ENCODE data around the gene NCOR1. TPM values are rescaled to one million over a fixed set of nuclear protein-coding genes. Genes with fewer than 3 reads are reported as not detected.
"Not testable (repeated sequence)": the region's sequence is repeated elsewhere in the genome, so short reads cannot be mapped to it uniquely, and the experiment has no call there.

Gene NCOR1
- polyA plus RNA-seq, 1 donor = 122 TPM

DNA sequence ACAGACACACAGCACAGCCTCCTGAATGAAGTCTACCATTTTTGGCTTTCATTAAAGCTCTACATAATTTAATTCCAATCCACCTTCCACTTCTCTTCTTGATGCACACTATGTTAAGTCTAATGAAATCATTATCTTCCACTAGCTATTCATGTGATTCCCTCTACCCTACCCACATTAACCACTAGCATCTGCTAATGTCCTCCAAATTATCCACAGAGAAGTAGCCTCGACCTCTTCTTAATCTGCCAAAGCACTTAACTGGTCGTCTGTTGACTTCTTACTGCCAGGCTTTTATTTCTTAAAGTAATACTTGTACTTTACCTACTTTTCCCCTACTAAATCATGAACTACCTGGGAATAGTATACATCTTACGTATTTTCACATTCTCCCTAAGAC is 91.8 kb downstream of the NCOR1 start:
- WGBS (ENCODE audit: insufficient coverage, low lambda C conversion rate) = no CpG with 5 or more reads among the region's 3 CpGs
- Histone ChIP-seq H3K27me3 (ENCODE audit: control insufficient read depth, insufficient read depth, low read length) (no peaks in the 10 kb centered on the region), H3K4me1 (ENCODE audit: control insufficient read depth, insufficient read depth, low read length) (no peaks in the 10 kb centered on the region), H3K27ac (ENCODE audit: low read length) (no peak overlapping the region), H3K4me3 (ENCODE audit: low read length) (no peak overlapping the region), H3K9me3 (ENCODE audit: control insufficient read depth, low read depth, low read length) (no peaks in the 10 kb centered on the region), H3K36me3 (ENCODE audit: control insufficient read depth, insufficient read depth, low read length) (peaks cover 66% of the 10 kb centered on the region)
- no peak for DNase-seq

DNA sequence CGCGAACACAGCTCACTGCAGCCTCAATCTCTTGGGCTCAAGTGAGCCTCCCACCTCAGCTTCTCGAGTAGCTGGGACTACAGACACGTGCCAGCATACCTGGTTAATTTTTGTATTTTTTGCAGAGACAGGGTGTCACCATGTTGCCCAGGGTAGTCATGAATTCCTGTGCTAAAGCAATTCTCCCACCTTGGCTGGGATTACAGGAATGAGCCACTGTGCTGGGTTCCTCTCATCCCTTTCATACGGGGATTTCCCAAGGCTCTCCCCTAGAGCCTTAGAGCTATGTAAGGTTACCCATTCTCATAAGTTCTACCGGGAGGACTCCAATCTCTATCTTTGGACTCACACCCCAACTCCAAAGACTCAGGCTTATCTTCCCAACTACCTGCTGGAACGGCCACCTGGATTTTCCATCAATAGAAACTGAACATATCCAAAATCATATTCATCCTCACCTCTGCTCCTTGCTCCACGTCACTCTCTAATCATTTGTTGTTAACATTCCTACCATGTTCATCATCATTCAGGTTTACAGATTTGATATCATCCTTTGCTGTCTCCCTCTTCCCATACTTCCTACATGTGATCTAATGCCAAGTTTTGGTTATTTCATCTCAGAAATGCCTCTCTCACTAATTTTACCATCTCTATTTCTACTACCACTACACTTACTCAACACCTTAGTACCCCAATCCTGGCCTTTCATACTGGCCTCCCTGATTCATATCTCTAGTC is 92.5 kb downstream of the NCOR1 start:
- DNase-seq = no peak
- Histone ChIP-seq H3K36me3 (ENCODE audit: control insufficient read depth, insufficient read depth, low read length) (peaks cover 62% of the 10 kb centered on the region), H3K27me3 (ENCODE audit: control insufficient read depth, insufficient read depth, low read length) (no peaks in the 10 kb centered on the region), H3K27ac (ENCODE audit: low read length) (no peak overlapping the region), H3K9me3 (ENCODE audit: control insufficient read depth, low read depth, low read length) (no peaks in the 10 kb centered on the region), H3K4me3 (ENCODE audit: low read length) (no peak overlapping the region), H3K4me1 (ENCODE audit: control insufficient read depth, insufficient read depth, low read length) (no peaks in the 10 kb centered on the region)
- 100% methylated on average over 1 of the region's 8 CpGs for WGBS (ENCODE audit: insufficient coverage, low lambda C conversion rate)

DNA sequence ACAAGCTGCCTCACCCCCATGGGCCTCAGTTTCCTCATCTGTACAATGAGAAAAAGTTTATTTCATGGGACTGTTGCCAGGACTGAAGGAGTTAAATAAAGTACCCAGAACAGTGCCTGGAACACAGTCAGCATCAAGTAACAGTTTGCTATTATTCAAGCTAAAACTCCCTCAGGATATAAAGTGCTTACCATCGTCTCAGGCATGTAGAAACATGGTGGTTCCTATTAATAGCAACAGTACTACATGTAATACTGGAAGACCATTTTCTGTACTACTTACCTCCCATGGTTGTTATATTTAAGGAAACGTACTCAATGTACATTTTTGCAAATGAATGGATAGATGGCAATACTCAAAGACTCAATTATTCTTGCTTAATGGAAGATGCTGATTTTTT is 93.4 kb downstream of the NCOR1 start:
- Histone ChIP-seq H3K9me3 (ENCODE audit: control insufficient read depth, low read depth, low read length) (no peaks in the 10 kb centered on the region), H3K27me3 (ENCODE audit: control insufficient read depth, insufficient read depth, low read length) (no peaks in the 10 kb centered on the region), H3K4me1 (ENCODE audit: control insufficient read depth, insufficient read depth, low read length) (no peaks in the 10 kb centered on the region), H3K27ac (ENCODE audit: low read length) (no peak overlapping the region), H3K36me3 (ENCODE audit: control insufficient read depth, insufficient read depth, low read length) (peaks cover 69% of the 10 kb centered on the region), H3K4me3 (ENCODE audit: low read length) (no peak overlapping the region)
- no peak for DNase-seq
- 100% methylated on average over 1 of the region's 2 CpGs for WGBS (ENCODE audit: insufficient coverage, low lambda C conversion rate)

DNA sequence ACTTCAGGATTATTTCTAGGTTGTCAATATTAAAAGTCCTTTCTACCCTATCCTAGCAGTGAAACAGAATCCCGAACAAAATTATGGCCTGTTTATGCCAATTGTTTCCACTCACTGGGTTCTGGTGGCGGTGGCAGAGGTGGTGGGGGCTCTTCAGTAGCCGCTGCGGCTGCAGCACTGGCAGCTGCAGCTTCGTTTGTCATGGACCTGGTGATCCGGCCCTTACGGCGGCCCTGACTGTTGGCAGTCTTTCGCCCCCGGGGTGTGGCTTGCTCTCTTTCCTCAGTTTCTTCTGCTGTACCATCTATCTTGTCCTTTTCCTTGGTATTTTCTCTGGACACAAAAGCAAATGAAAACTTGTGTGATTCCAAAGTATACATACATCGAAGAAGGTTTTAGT is 94.4 kb downstream of the NCOR1 start:
- WGBS (ENCODE audit: insufficient coverage, low lambda C conversion rate) = no CpG with 5 or more reads among the region's 11 CpGs
- DNase-seq = no peak
- Histone ChIP-seq H3K4me1 (ENCODE audit: control insufficient read depth, insufficient read depth, low read length) (no peaks in the 10 kb centered on the region), H3K36me3 (ENCODE audit: control insufficient read depth, insufficient read depth, low read length) (peaks cover 72% of the 10 kb centered on the region), H3K4me3 (ENCODE audit: low read length) (no peak overlapping the region), H3K9me3 (ENCODE audit: control insufficient read depth, low read depth, low read length) (no peaks in the 10 kb centered on the region), H3K27me3 (ENCODE audit: control insufficient read depth, insufficient read depth, low read length) (no peaks in the 10 kb centered on the region), H3K27ac (ENCODE audit: low read length) (no peak overlapping the region)

DNA sequence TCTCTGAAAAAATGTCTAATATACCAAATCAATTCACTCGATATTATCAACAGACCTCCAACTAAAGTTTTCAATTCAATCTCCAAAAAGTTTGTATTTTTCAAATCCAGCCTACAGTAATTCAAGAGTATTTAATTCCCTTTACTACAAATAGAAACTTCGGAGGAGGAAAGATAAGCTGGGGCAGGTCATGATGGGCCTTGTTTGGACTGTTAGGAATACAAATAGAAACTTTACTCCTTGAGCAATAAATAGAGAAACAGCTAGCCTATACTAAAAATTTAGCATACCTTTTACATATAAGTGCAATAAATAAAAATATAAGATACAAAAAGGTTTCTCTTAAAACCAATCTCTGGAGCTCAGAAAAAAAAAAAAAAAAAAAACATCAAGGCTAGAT is 98.2 kb downstream of the NCOR1 start:
- Histone ChIP-seq H3K27me3 (ENCODE audit: control insufficient read depth, insufficient read depth, low read length) (no peaks in the 10 kb centered on the region), H3K27ac (ENCODE audit: low read length) (no peak overlapping the region), H3K36me3 (ENCODE audit: control insufficient read depth, insufficient read depth, low read length) (peaks cover 73% of the 10 kb centered on the region), H3K4me1 (ENCODE audit: control insufficient read depth, insufficient read depth, low read length) (no peaks in the 10 kb centered on the region), H3K4me3 (ENCODE audit: low read length) (no peak overlapping the region), H3K9me3 (ENCODE audit: control insufficient read depth, low read depth, low read length) (peaks cover 6% of the 10 kb centered on the region)
- 100% methylated on average over 1 of the region's 2 CpGs for WGBS (ENCODE audit: insufficient coverage, low lambda C conversion rate)
- DNase-seq = no peak

DNA sequence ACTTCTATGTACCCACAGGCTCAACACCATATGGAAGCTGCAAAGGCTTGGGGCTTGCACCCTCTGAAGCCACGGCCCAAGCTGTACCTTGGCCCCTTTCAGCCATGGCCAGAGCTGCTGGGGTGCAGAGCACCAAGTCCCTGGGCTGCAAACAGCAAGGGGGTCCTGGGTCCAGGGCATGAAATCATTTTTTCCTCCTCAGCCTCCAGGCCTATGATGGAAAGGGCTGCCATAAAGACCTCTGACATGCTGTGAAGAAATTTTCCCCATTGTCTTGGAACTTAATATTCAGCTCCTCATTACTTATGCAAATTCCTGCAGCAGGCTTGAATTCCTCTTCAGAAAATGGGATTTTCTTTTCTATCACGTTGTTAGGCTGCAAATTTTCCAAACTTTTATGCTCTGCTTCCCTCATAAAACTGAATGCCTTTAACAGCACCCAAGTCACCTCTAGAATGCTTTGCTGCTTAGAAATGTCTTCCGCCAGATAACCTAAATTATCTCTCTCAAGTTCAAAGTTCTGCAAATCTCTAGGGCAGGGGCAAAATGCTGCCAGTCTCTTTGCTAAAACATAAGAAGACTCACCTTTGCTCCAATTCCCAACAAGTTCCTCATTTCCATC is 100.1 kb downstream of the NCOR1 start:
- not testable (repeated sequence) for H3K27ac ChIP-seq (ENCODE audit: low read length); H3K27me3 ChIP-seq (ENCODE audit: control insufficient read depth, insufficient read depth, low read length); H3K9me3 ChIP-seq (ENCODE audit: control insufficient read depth, low read depth, low read length); H3K4me3 ChIP-seq (ENCODE audit: low read length); DNase-seq; H3K4me1 ChIP-seq (ENCODE audit: control insufficient read depth, insufficient read depth, low read length)
- peaks cover 65% of the 10 kb centered on the region for H3K36me3 ChIP-seq (ENCODE audit: control insufficient read depth, insufficient read depth, low read length)
- 83% methylated on average over 1 of the region's 3 CpGs for WGBS (ENCODE audit: insufficient coverage, low lambda C conversion rate)

DNA sequence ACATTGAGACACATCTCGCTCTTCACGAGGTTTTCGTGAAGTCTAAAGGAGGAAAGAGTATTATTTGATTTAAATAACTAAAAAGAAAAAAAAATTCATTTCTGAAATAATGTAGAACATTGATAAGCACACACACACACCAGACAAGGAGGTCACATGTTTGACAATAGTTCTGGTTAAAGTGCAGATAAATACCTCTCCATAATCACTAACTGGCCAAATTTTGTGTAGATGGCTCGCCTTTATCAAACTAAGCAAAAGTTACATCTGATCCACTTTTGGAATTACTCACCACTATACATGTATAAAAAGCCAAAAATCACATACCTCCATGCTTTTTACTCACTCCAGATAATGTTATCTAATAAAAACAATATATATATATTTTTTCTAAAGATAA is 106.5 kb downstream of the NCOR1 start:
- WGBS (ENCODE audit: insufficient coverage, low lambda C conversion rate) = 98% methylated on average over 4 of the region's 4 CpGs
- Histone ChIP-seq H3K36me3 (ENCODE audit: control insufficient read depth, insufficient read depth, low read length) (peaks cover 37% of the 10 kb centered on the region), H3K27ac (ENCODE audit: low read length) (no peak overlapping the region), H3K27me3 (ENCODE audit: control insufficient read depth, insufficient read depth, low read length) (no peaks in the 10 kb centered on the region), H3K9me3 (ENCODE audit: control insufficient read depth, low read depth, low read length) (no peaks in the 10 kb centered on the region), H3K4me3 (ENCODE audit: low read length) (no peak overlapping the region), H3K4me1 (ENCODE audit: control insufficient read depth, insufficient read depth, low read length) (no peaks in the 10 kb centered on the region)
- DNase-seq = no peak

DNA sequence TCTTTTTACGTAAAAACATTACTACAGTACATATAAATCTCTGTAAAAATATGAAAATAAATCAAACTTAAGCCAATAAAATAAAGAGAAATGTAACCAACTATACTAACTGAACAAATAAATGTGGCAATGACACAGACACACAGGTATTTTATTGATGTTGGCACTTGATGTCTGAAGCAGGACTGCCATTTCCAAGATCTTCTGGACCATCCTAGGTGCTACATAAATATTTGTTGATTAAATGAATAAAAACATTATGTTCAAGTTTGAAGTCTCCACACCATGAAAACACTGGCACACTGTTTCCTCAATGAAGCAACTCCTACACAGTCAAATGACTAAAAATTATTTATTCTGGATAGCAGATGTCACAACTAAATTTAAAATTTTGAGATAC is 106.9 kb downstream of the NCOR1 start:
- H3K36me3 ChIP-seq (ENCODE audit: control insufficient read depth, insufficient read depth, low read length) = peaks cover 37% of the 10 kb centered on the region
- no peak for DNase-seq
- no peak overlapping the region for H3K27ac ChIP-seq (ENCODE audit: low read length)
- H3K4me1 ChIP-seq (ENCODE audit: control insufficient read depth, insufficient read depth, low read length) = no peaks in the 10 kb centered on the region
- no peaks in the 10 kb centered on the region for H3K9me3 ChIP-seq (ENCODE audit: control insufficient read depth, low read depth, low read length)
- H3K27me3 ChIP-seq (ENCODE audit: control insufficient read depth, insufficient read depth, low read length) = no peaks in the 10 kb centered on the region
- no peak overlapping the region for H3K4me3 ChIP-seq (ENCODE audit: low read length)
- 100% methylated on average over 1 of the region's 1 CpG for WGBS (ENCODE audit: insufficient coverage, low lambda C conversion rate)

DNA sequence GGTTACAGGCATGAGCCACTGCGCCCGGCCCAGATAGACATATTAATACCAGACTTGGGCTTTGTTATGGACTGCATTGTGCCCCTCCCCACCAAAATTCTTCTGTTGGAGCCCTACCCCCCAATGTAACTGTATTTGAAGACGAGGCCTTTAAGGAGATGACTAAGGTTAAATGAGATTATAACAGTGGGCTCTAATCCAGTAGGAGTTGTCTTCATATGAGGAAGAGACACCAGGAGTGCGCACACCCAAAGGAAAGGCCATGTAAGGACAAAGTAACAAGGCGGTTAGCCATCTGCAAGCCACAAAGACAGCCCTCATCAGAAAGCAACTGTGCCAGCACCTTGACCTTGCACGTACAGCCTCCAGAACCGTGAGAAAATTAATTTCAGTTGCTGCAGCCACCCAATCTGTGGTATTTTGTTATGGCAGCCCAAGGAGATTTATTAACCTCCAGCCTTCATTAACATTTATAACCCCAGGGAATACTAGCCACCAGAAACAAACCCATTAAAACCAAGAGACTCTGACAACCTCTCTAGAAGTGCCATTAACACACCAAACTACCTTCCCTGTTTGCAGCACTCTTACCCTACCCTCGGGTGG is 108.1 kb downstream of the NCOR1 start:
- Histone ChIP-seq H3K4me1 (ENCODE audit: control insufficient read depth, insufficient read depth, low read length) (no peaks in the 10 kb centered on the region), H3K9me3 (ENCODE audit: control insufficient read depth, low read depth, low read length) (no peaks in the 10 kb centered on the region), H3K4me3 (ENCODE audit: low read length) (no peak overlapping the region), H3K27ac (ENCODE audit: low read length) (no peak overlapping the region), H3K27me3 (ENCODE audit: control insufficient read depth, insufficient read depth, low read length) (no peaks in the 10 kb centered on the region), H3K36me3 (ENCODE audit: control insufficient read depth, insufficient read depth, low read length) (peaks cover 33% of the 10 kb centered on the region)
- 100% methylated on average over 1 of the region's 8 CpGs for WGBS (ENCODE audit: insufficient coverage, low lambda C conversion rate)
- no peak for DNase-seq

DNA sequence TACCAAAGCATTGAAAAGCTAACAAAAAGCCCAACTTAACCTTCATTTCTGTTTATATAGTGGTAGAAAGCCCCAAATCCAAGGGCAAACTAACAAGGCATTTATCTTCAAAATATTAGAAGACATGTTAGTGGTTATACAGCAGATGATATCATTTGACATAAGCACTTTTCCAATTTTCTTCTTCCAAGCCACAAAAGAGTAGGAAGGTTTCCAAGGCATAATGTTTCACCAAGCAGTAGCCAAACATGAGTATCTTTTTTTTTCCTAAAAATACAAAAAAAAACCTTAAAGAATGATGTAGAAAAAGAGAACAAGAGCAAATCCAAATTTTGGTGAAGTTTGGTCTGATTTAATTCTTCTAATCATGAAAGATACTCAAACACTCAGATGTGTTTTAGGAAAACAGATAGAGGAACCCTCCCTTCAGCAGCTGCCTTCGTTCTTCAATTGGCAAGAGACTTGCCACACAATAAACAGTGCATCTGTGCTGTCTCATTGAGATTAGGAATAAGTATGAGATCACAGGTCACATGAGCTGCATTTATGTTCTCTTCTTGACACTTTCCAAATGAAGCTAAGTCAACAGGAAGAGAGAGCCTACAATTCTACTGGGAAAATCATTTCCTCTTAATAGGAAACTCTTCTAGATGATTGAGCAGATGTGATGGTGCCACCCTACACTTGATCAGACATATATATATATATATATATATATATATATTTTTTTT is 109.0 kb downstream of the NCOR1 start:
- no peaks in the 10 kb centered on the region for H3K4me1 ChIP-seq (ENCODE audit: control insufficient read depth, insufficient read depth, low read length)
- no peaks in the 10 kb centered on the region for H3K9me3 ChIP-seq (ENCODE audit: control insufficient read depth, low read depth, low read length)
- no CpG with 5 or more reads among the region's 1 CpG for WGBS (ENCODE audit: insufficient coverage, low lambda C conversion rate)
- DNase-seq = peak in 1 of 2 donors; percentile 34
- no peak overlapping the region for H3K4me3 ChIP-seq (ENCODE audit: low read length)
- H3K27me3 ChIP-seq (ENCODE audit: control insufficient read depth, insufficient read depth, low read length) = no peaks in the 10 kb centered on the region
- peaks cover 38% of the 10 kb centered on the region for H3K36me3 ChIP-seq (ENCODE audit: control insufficient read depth, insufficient read depth, low read length)
- H3K27ac ChIP-seq (ENCODE audit: low read length) = no peak overlapping the region
